Esophagus squamous epithelium (tissue), 5 donors: Measurements from ENCODE around the gene HOXD13. TPM values are rescaled to one million over a fixed set of nuclear protein-coding genes. Genes with fewer than 3 reads are reported as not detected.
A peak's percentile ranks its signal among the peaks of the same experiment; 100 is the strongest.

ENCODE experiments used
- DNase-seq: peaks from one replicate; lab custom pipeline; 2025; lab: John Stamatoyannopoulos, UW
- H3K27ac ChIP-seq, 4 donors: fragments of 200-600 bp; sonication (generic); one replicate each; pipeline ENCODE4 v1.5.1; 2016 to 2019; ENCODE audit warnings: mild to moderate bottlenecking in 1 of 4
- H3K27me3 ChIP-seq, 4 donors: fragments of 200-600 bp; sonication (generic); 1 replicate in 3 of 4; 2 replicates in 1 of 4; pipeline versions ENCODE4 v1.5.1 to v1.6.0; 2017 to 2021; ENCODE audit warnings: antibody characterized with exemption in 1 of 4
- H3K36me3 ChIP-seq, 3 donors: fragments of 200-600 bp; sonication (generic); one replicate each; pipeline ENCODE4 v1.5.1; 2016 to 2019
- H3K4me1 ChIP-seq, 3 donors: fragments of 200-600 bp; sonication (generic); one replicate each; pipeline ENCODE4 v1.5.1; 2017 to 2019
- H3K4me3 ChIP-seq, 4 donors: fragments of 200-600 bp; sonication (generic); 1 replicate in 3 of 4; 2 replicates in 1 of 4; pipeline ENCODE4 v1.5.1; 2016 to 2019; ENCODE audit warnings: mild to moderate bottlenecking in 2 of 4, moderate library complexity in 1 of 4
- H3K9me3 ChIP-seq, 3 donors: fragments of 200-600 bp; sonication (generic); one replicate each; pipeline ENCODE4 v1.5.1; 2016 to 2019
- POLR2A ChIP-seq, 4 donors: fragments of 450-650 bp; IDR thresholded peaks; one replicate each; pipeline ENCODE4 v1.6.1; 2017; ENCODE audit warnings: antibody characterized with exemption in 4 of 4, mild to moderate bottlenecking in 4 of 4, moderate library complexity in 3 of 4
- WGBS, 2 donors: methylation state at CpG; one replicate each; pipeline ENCODE4 v1.1.5; 2018; 5-methylcytosine and 5-hydroxymethylcytosine counted together
- intact Hi-C: fragments of 100-400 bp; cut with DNase I; formaldehyde crosslinking; loops from one replicate; pipeline ENCODE4 v1.15.0; 2022
- total RNA-seq, 4 donors: library from RNA; depleted of rRNA; stranded (reverse); fragments of >200 nt; gene quantifications; one replicate each; pipeline ENCODE4 v1.1.0, GENCODE V29; 2016
- TF ChIP-seq, protein P1 (sequence below), 6 experiments: fragments of 450-650 bp in 4 of 6; fragments of 200-600 bp in 2 of 6; sonication (generic) in 2 of 6; IDR thresholded peaks; one replicate each; pipeline ENCODE4 v1.5.1; 2016 to 2019; ENCODE audit warnings: antibody characterized with exemption in 6 of 6, mild to moderate bottlenecking in 4 of 6, moderate library complexity in 4 of 6
- donor health status: DM: yes; HTN: yes; CAD: no.

Gene HOXD13
- total RNA-seq, 4 donors from 2014 or later = not detected

DNA sequence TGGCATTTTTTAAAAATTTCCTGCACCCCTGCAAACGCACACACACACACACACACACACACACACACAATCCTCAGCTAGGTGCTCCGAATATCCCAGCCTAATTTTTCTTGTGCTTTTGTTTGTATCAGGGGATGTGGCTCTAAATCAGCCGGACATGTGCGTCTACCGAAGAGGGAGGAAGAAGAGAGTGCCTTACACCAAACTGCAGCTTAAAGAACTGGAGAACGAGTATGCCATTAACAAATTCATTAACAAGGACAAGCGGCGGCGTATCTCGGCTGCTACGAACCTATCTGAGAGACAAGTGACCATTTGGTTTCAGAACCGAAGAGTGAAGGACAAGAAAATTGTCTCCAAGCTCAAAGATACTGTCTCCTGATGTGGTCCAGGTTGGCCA lies 1.8 kb downstream of the HOXD13 start:
- 3 to 11% methylated on average over 9 to 12 of the region's 12 CpGs for WGBS, 2 donors
- intact Hi-C loops = loop anchor here (10.0 kb wide), 1 partner anchor 410 kb away; no protein-coding TSS in a partner anchor
- Histone ChIP-seq H3K4me3 (no peak overlapping the region), H3K4me1 (peaks cover 26 to 53% (median 30%) of the 10 kb centered on the region in 3 donors), H3K9me3 (no peaks in the 10 kb centered on the region), H3K36me3 (no peaks in the 10 kb centered on the region), H3K27me3 (peaks cover 47 to 100% (median 84%) of the 10 kb centered on the region in 4 donors), H3K27ac (no peak overlapping the region)
- no peak for DNase-seq
- TF ChIP-seq POLR2A (IDR thresholded peaks at IDR 0.05) = no peak
- TF ChIP-seq, protein P1, sequence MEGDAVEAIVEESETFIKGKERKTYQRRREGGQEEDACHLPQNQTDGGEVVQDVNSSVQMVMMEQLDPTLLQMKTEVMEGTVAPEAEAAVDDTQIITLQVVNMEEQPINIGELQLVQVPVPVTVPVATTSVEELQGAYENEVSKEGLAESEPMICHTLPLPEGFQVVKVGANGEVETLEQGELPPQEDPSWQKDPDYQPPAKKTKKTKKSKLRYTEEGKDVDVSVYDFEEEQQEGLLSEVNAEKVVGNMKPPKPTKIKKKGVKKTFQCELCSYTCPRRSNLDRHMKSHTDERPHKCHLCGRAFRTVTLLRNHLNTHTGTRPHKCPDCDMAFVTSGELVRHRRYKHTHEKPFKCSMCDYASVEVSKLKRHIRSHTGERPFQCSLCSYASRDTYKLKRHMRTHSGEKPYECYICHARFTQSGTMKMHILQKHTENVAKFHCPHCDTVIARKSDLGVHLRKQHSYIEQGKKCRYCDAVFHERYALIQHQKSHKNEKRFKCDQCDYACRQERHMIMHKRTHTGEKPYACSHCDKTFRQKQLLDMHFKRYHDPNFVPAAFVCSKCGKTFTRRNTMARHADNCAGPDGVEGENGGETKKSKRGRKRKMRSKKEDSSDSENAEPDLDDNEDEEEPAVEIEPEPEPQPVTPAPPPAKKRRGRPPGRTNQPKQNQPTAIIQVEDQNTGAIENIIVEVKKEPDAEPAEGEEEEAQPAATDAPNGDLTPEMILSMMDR (IDR thresholded peaks at IDR 0.05) = no peak

DNA sequence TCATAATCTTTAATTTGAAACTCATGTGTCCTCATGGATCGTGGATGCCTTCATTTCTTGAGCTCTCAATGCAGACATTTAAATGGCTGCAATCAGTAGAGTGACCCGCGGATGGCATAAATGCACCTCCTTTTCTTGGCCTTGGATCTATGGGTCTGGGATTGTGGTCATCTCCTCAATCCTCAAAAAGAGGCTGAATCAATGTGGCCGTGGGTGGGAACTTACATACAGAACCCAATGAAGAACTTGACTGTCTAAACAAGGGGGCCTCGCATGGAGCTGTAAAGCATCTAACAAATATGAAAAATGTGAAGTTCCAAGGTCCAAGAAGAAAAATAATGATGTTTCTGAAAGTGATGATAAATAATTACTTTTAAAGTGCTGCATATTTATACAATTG lies 2.9 kb downstream of the HOXD13 start:
- DNase-seq = no peak
- no peak overlapping the region for H3K27ac ChIP-seq
- 13 to 23% methylated on average over 5 of the region's 5 CpGs for WGBS, 2 donors
- intact Hi-C loops = loop anchor here (10.0 kb wide), 1 partner anchor 411 kb away; no protein-coding TSS in a partner anchor
- no peak for TF ChIP-seq POLR2A (IDR thresholded peaks at IDR 0.05)
- TF ChIP-seq, protein P1 (IDR thresholded peaks at IDR 0.05) = no peak
- no peaks in the 10 kb centered on the region for H3K36me3 ChIP-seq
- H3K9me3 ChIP-seq = no peaks in the 10 kb centered on the region
- H3K27me3 ChIP-seq = peaks cover 54 to 100% (median 85%) of the 10 kb centered on the region in 4 donors
- H3K4me3 ChIP-seq = no peak overlapping the region
- peaks cover 26 to 64% (median 30%) of the 10 kb centered on the region in 3 donors for H3K4me1 ChIP-seq

DNA sequence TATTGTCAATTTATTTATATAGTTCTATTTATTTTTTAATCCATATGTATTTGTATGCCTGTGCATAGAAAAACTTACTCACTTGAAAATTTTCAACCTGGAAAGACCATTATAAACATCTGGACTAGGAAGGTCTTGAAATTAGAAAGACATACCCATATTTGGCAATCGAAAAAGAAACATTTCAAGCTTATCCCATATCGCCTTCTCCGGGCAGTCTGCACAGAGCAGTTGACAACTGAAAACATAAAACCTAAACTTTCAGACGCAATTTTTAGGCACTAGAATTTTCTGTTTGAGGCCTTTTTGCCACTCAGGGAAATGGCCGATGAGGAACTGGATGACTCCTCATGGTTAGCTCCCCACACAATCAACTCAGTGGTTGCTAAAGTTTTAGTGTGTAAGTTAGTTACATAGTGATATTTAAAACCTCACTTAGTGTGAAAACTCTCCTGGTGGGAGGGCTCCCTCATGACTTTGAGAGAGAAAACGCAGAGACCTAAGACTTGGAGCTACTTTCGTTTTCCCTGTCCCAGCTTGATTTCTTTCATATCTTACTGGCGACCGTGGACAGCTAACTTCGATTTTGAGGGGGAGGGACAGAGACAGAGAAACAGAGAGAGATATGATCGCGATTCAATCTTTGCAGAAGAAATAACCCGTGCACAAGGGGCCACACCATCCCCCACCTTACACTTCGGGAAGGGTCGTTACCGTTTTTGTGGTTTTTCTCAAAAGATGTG lies 3.9 kb downstream of the HOXD13 start:
- no peak for DNase-seq
- TF ChIP-seq, protein P1 (IDR thresholded peaks at IDR 0.05) = no peak
- no peak for TF ChIP-seq POLR2A (IDR thresholded peaks at IDR 0.05)
- Histone ChIP-seq H3K27me3 (peaks cover 57 to 100% (median 85%) of the 10 kb centered on the region in 4 donors), H3K4me1 (peaks cover 26 to 66% (median 30%) of the 10 kb centered on the region in 3 donors), H3K27ac (no peak overlapping the region), H3K36me3 (no peaks in the 10 kb centered on the region), H3K9me3 (no peaks in the 10 kb centered on the region), H3K4me3 (peak overlapping the region in 3 of 4 donors; percentile 28 to 63 (median 40))
- intact Hi-C loops = loop anchor here (10.0 kb wide), 1 partner anchor 412 kb away; no protein-coding TSS in a partner anchor
- 8 to 11% methylated on average over 16 of the region's 16 CpGs for WGBS, 2 donors

DNA sequence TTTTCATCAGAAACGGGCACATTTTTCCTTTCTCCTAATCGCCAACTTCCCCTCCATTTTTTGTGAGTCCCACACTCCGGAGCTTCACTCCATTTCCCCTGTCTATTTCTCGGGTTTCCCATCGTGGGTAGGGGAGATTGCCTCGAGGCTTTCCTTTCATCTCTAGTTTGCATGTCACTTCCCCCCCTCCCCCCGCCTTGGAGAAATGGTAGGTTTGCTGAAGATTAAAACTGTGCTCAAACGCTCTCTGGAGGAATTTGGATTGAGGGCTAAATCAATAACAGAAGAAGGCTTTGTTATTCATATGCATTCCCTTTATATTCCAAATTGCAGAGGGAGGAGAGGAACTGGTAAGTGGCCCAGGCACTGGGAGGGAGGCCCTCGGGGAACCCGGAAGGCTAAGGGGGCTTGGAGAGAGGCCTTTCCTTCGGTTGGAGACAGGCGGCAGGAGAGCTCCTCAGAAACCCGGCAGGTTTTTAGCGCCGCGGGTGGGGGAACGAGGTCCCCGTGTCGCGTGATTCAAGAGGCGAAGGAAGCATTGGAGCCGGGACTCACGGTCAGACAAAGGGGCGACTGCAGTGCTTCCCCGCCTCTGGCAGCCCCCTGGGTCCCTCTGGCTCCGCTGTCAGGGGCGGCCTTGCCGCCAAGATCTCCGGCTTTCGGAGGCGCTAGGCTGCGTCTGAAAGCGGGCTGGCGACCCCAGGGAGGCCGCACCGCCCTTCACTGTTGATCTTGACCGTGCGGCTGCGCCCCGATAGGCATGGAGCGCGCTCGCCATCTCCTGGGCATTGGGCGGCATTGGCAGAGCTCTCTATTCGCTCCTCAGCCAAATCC lies 4.7 kb downstream of the HOXD13 start:
- 1 to 3% methylated on average over 17 to 40 of the region's 45 CpGs for WGBS, 2 donors
- Histone ChIP-seq H3K4me1 (peaks cover 26 to 59% (median 30%) of the 10 kb centered on the region in 3 donors), H3K4me3 (peak overlapping the region; percentile 10 to 63 (median 34)), H3K36me3 (no peaks in the 10 kb centered on the region), H3K27me3 (peaks cover 56 to 100% (median 84%) of the 10 kb centered on the region in 4 donors), H3K9me3 (no peaks in the 10 kb centered on the region), H3K27ac (no peak overlapping the region)
- intact Hi-C loops = loop anchor here (10.0 kb wide), 1 partner anchor 412 kb away; no protein-coding TSS in a partner anchor
- DNase-seq = no peak
- TF ChIP-seq, protein P1 (IDR thresholded peaks at IDR 0.05) = peak; percentile 54 to 86 (median 67)
- no peak for TF ChIP-seq POLR2A (IDR thresholded peaks at IDR 0.05)
